ENCODE results near the gene STK33. TPM values are rescaled to one million over a fixed set of nuclear protein-coding genes. Genes with fewer than 3 reads are reported as not detected.

The STK33 gene
- polyA plus RNA-seq (2012; ENCODE audit: low read depth, missing spikeins), result 7.2 TPM

- FAIRE-seq, result peak; percentile 96
- TF ChIP-seq TAF1 (IDR thresholded peaks at IDR 0.05; ENCODE audit: low read depth, low read length), result no peak
- TF ChIP-seq POLR2A (IDR thresholded peaks at IDR 0.05; ENCODE audit: low read depth, low read length), result peak; percentile 42
- TF ChIP-seq POLR2AphosphoS5 (IDR thresholded peaks at IDR 0.05; ENCODE audit: low read depth, low read length), result 0 out of 2 replicates have a peak, but pooled peaks have one; percentile 40
- peak; percentile 80 for DNase-seq (ENCODE audit: insufficient read length, low spot score)
Measured at GRCh38 chr11:8593935-8594909, at the start of gene STK33. Gene STK33, minus strand, starts transcription at chr11:8594228. Its CDS starts 119,323 bp downstream, at chr11:8474905.

- TF ChIP-seq POLR2A (IDR thresholded peaks at IDR 0.05; ENCODE audit: low read depth, low read length) (no peak), POLR2AphosphoS5 (IDR thresholded peaks at IDR 0.05; ENCODE audit: low read depth, low read length) (no peak), PAX5 (IDR thresholded peaks at IDR 0.05; ENCODE audit: insufficient read depth, low read length, severe bottlenecking) (no peak), SPI1 (IDR thresholded peaks at IDR 0.05; ENCODE audit: low read depth, low read length) (no peak), POU2F2 (IDR thresholded peaks at IDR 0.05; ENCODE audit: low read depth, low read length) (no peak), TAF1 (IDR thresholded peaks at IDR 0.05; ENCODE audit: low read depth, low read length) (no peak)
- DNase-seq (ENCODE audit: insufficient read length, low spot score) (no peak), FAIRE-seq (peak; percentile 31)
Measured at GRCh38 chr11:8642196-8642841, 48.3 kb upstream of the STK33 start.

- peak; percentile 9 for DNase-seq (ENCODE audit: insufficient read length, low spot score)
- TF ChIP-seq SPI1 (IDR thresholded peaks at IDR 0.05; ENCODE audit: low read depth, low read length), result no peak
- TF ChIP-seq POU2F2 (IDR thresholded peaks at IDR 0.05; ENCODE audit: low read depth, low read length), result no peak
- no peak for TF ChIP-seq POLR2AphosphoS5 (IDR thresholded peaks at IDR 0.05; ENCODE audit: low read depth, low read length)
- TF ChIP-seq TAF1 (IDR thresholded peaks at IDR 0.05; ENCODE audit: low read depth, low read length), result no peak
- no peak for TF ChIP-seq POLR2A (IDR thresholded peaks at IDR 0.05; ENCODE audit: low read depth, low read length)
- no peak for TF ChIP-seq PAX5 (IDR thresholded peaks at IDR 0.05; ENCODE audit: insufficient read depth, low read length, severe bottlenecking)
- FAIRE-seq, result no peak
Measured at GRCh38 chr11:8641332-8641731, 47.3 kb upstream of the STK33 start.

GRCh38 chr11:8640267-8640906 lies 46.4 kb upstream of the STK33 start:
- FAIRE-seq, result no peak
- no peak for DNase-seq (ENCODE audit: insufficient read length, low spot score)
- TF ChIP-seq POU2F2 (IDR thresholded peaks at IDR 0.05; ENCODE audit: low read depth, low read length), result no peak

GRCh38 chr11:8639655-8640054 lies 45.6 kb upstream of the STK33 start:
- DNase-seq (ENCODE audit: insufficient read length, low spot score) (no peak), FAIRE-seq (no peak)
- no peak for TF ChIP-seq SPI1 (IDR thresholded peaks at IDR 0.05; ENCODE audit: low read depth, low read length)
- TF ChIP-seq POLR2AphosphoS5 (IDR thresholded peaks at IDR 0.05; ENCODE audit: low read depth, low read length), result no peak
- TF ChIP-seq PAX5 (IDR thresholded peaks at IDR 0.05; ENCODE audit: insufficient read depth, low read length, severe bottlenecking), result no peak
- no peak for TF ChIP-seq POU2F2 (IDR thresholded peaks at IDR 0.05; ENCODE audit: low read depth, low read length)
- TF ChIP-seq POLR2A (IDR thresholded peaks at IDR 0.05; ENCODE audit: low read depth, low read length), result no peak
- no peak for TF ChIP-seq TAF1 (IDR thresholded peaks at IDR 0.05; ENCODE audit: low read depth, low read length)

DNA sequence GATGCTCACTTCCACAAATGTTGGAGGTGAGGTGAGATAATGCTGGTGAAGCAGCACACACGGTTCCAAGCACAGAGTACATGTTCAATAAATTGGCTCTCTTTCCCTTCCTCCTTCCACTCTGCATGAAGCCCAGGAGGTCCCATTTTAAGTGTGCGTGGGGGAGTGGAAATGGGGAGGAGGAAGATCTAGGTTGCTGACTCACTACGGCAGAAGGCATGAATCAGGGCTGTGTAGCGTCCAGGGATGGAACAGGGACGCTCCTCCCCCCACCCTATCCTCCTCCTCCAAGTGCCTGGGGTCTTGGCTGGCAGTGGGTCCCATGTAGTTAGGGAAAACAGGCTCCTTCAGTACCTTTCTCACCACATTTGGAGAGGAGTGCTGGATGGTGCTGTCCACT lies 44.3 kb upstream of the STK33 start:
- FAIRE-seq, result no peak
- DNase-seq (ENCODE audit: insufficient read length, low spot score), result no peak
- TF ChIP-seq PAX5 (IDR thresholded peaks at IDR 0.05; ENCODE audit: insufficient read depth, low read length, severe bottlenecking), result no peak
- no peak for TF ChIP-seq SPI1 (IDR thresholded peaks at IDR 0.05; ENCODE audit: low read depth, low read length)
- TF ChIP-seq POLR2A (IDR thresholded peaks at IDR 0.05; ENCODE audit: low read depth, low read length), result no peak
- no peak for TF ChIP-seq POU2F2 (IDR thresholded peaks at IDR 0.05; ENCODE audit: low read depth, low read length)
- no peak for TF ChIP-seq TAF1 (IDR thresholded peaks at IDR 0.05; ENCODE audit: low read depth, low read length)
- no peak for TF ChIP-seq POLR2AphosphoS5 (IDR thresholded peaks at IDR 0.05; ENCODE audit: low read depth, low read length)

GRCh38 chr11:8636127-8636526 lies 42.1 kb upstream of the STK33 start:
- no peak for TF ChIP-seq POLR2A (IDR thresholded peaks at IDR 0.05; ENCODE audit: low read depth, low read length)
- no peak for TF ChIP-seq POU2F2 (IDR thresholded peaks at IDR 0.05; ENCODE audit: low read depth, low read length)
- no peak for TF ChIP-seq PAX5 (IDR thresholded peaks at IDR 0.05; ENCODE audit: insufficient read depth, low read length, severe bottlenecking)
- no peak for TF ChIP-seq TAF1 (IDR thresholded peaks at IDR 0.05; ENCODE audit: low read depth, low read length)
- no peak for TF ChIP-seq SPI1 (IDR thresholded peaks at IDR 0.05; ENCODE audit: low read depth, low read length)
- TF ChIP-seq POLR2AphosphoS5 (IDR thresholded peaks at IDR 0.05; ENCODE audit: low read depth, low read length), result no peak
- no peak for DNase-seq (ENCODE audit: insufficient read length, low spot score)
- no peak for FAIRE-seq

DNA sequence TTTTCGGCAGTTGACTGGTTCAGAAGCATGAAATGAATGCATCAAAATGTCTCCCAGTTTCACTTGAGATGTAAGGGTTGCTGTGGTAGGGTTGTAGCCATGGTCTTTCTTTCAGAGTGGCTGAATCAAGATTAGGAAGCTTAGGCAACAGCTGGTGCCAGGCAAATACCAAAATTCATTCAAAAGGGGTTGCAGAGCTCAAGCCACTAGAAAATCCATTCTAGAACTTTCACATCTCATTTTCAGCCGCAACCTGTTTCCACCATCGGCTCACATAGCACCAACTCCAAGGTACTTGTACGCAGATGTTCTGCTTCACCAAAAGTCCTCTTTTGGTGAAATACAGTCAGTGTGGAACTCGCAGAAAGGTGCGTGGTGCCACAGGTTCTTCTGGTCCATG lies 40.5 kb upstream of the STK33 start:
- no peak for DNase-seq (ENCODE audit: insufficient read length, low spot score)
- no peak for FAIRE-seq
- no peak for TF ChIP-seq POU2F2 (IDR thresholded peaks at IDR 0.05; ENCODE audit: low read depth, low read length)
- TF ChIP-seq TAF1 (IDR thresholded peaks at IDR 0.05; ENCODE audit: low read depth, low read length), result no peak
- TF ChIP-seq POLR2A (IDR thresholded peaks at IDR 0.05; ENCODE audit: low read depth, low read length), result no peak
- TF ChIP-seq PAX5 (IDR thresholded peaks at IDR 0.05; ENCODE audit: insufficient read depth, low read length, severe bottlenecking), result no peak
- no peak for TF ChIP-seq SPI1 (IDR thresholded peaks at IDR 0.05; ENCODE audit: low read depth, low read length)
- no peak for TF ChIP-seq POLR2AphosphoS5 (IDR thresholded peaks at IDR 0.05; ENCODE audit: low read depth, low read length)

All from GM12891 (cell line).